Panc1 (cell line): Measurements from ENCODE around the gene GOLGB1.

ENCODE experiments used
- CTCF ChIP-seq: fragments of 450-650 bp; IDR thresholded peaks from 2 replicates; pipeline ENCODE4 v1.5.1; 2017; ENCODE audit warnings: mild to moderate bottlenecking
- POLR2AphosphoS5 ChIP-seq: IDR thresholded peaks from 2 replicates; pipeline ENCODE4 v1.6.1; 2012; ENCODE audit warnings: mild to moderate bottlenecking, low read depth, low read length, moderate library complexity

- TF ChIP-seq CTCF (no peak), POLR2AphosphoS5 (no peak)
These were observed 128.1 kb downstream of the GOLGB1 start for GRCh38 chr3:121621491-121621890.
